Measurements from ENCODE around the gene NEU2.
"Not testable (repeated sequence)": the region's sequence is repeated elsewhere in the genome, so short reads cannot be mapped to it uniquely, and the experiment has no call there.

NEU2 gene

GRCh38 chr2:233010569-233011267, 21.8 kb upstream of the NEU2 start:
- DNase-seq (ENCODE audit: low read depth): no peak

- DNase-seq (ENCODE audit: low read depth): no peak
Observed at GRCh38 chr2:233011268-233011650, 21.2 kb upstream of the NEU2 start.

GRCh38 chr2:233011702-233012131, 20.8 kb upstream of the NEU2 start:
- no peak for DNase-seq (ENCODE audit: low read depth)

- no peak for DNase-seq (ENCODE audit: low read depth)
Observed at GRCh38 chr2:233012301-233012971, 20.0 kb upstream of the NEU2 start.

GRCh38 chr2:233013027-233013461, 19.4 kb upstream of the NEU2 start, which contains the start of gene NGEF:
TSS of gene NGEF (minus strand) at chr2:233013256. CDS start at chr2:232974890, 38,366 bp downstream.
- no peak for DNase-seq (ENCODE audit: low read depth)

GRCh38 chr2:233013650-233014049, 18.8 kb upstream of the NEU2 start:
- no peak for DNase-seq (ENCODE audit: low read depth)

GRCh38 chr2:233015019-233015645, 17.3 kb upstream of the NEU2 start:
- DNase-seq (ENCODE audit: low read depth): no peak

GRCh38 chr2:233017947-233018346, 14.5 kb upstream of the NEU2 start:
- DNase-seq (ENCODE audit: low read depth): no peak

GRCh38 chr2:233019610-233020009, 12.9 kb upstream of the NEU2 start:
- not testable (repeated sequence) for DNase-seq (ENCODE audit: low read depth)

GRCh38 chr2:233020454-233020853, 12.0 kb upstream of the NEU2 start:
- no peak for DNase-seq (ENCODE audit: low read depth)

GRCh38 chr2:233021771-233022170, 10.7 kb upstream of the NEU2 start:
- no peak for DNase-seq (ENCODE audit: low read depth)

GRCh38 chr2:233022561-233022960, 9.9 kb upstream of the NEU2 start:
- DNase-seq (ENCODE audit: low read depth): no peak

GRCh38 chr2:233023007-233023760, 9.3 kb upstream of the NEU2 start:
- no peak for DNase-seq (ENCODE audit: low read depth)

- DNase-seq (ENCODE audit: low read depth): no peak
Observed at GRCh38 chr2:233023761-233024410, 8.6 kb upstream of the NEU2 start.

- DNase-seq (ENCODE audit: low read depth): no peak
Observed at GRCh38 chr2:233025706-233026105, 6.8 kb upstream of the NEU2 start.

GRCh38 chr2:233026198-233026813, 6.2 kb upstream of the NEU2 start:
- DNase-seq (ENCODE audit: low read depth): no peak

- no peak for DNase-seq (ENCODE audit: low read depth)
Observed at GRCh38 chr2:233029321-233029720, 3.2 kb upstream of the NEU2 start.

- DNase-seq (ENCODE audit: low read depth): no peak
Observed at GRCh38 chr2:233031556-233032500, 644 bp upstream of the NEU2 start.

- no peak for DNase-seq (ENCODE audit: low read depth)
Observed at GRCh38 chr2:233033672-233034071, 1.2 kb downstream of the NEU2 start.

Data from activated T-helper 9 cell treated with anti-CD3 and anti-CD28 coated beads, Interleukin-2, amount 50 U/mL, for 16 hours (primary cell).